SK-N-SH treated with all-trans-retinoic acid at 6 μM for 48 hours (cell line): Measurements from ENCODE around the gene POC1A.

ENCODE experiments used
- ARNTL ChIP-seq: fragments of 450-650 bp; formaldehyde crosslinking; IDR thresholded peaks from 2 replicates; pipeline ENCODE4 v1.5.0; 2020; ENCODE audit warnings: low read depth, mild to moderate bottlenecking, moderate library complexity, borderline replicate concordance
- CSRNP3 ChIP-seq: fragments of 250-450 bp; sonication (Bioruptor Pico); IDR thresholded peaks from 2 replicates; pipeline ENCODE4 v1.5.1; 2021; ENCODE audit warnings: mild to moderate bottlenecking, moderate library complexity
- GLIS3 ChIP-seq: fragments of 250-450 bp; sonication (Bioruptor Pico); IDR thresholded peaks from 2 replicates; pipeline ENCODE4 v1.5.0; 2020; ENCODE audit warnings: mild to moderate bottlenecking, moderate library complexity
- OSR1 ChIP-seq: fragments of 250-450 bp; sonication (Bioruptor Pico); IDR thresholded peaks from 2 replicates; pipeline ENCODE4 v1.8.0; 2022; ENCODE audit warnings: moderate library complexity, mild to moderate bottlenecking, inconsistent platforms
- PATZ1 ChIP-seq: fragments of 250-450 bp; sonication (Bioruptor Pico); IDR thresholded peaks from 2 replicates; pipeline ENCODE4 v1.8.0; 2020; ENCODE audit warnings: mild to moderate bottlenecking, moderate library complexity, borderline replicate concordance
- POU6F1 ChIP-seq: fragments of 250-450 bp; sonication (Bioruptor Pico); IDR thresholded peaks from 2 replicates; pipeline ENCODE4 v1.8.0; 2021; ENCODE audit warnings: low read depth, mild to moderate bottlenecking, moderate library complexity, borderline replicate concordance
- RARB ChIP-seq: fragments of 250-450 bp; sonication (Bioruptor Pico); IDR thresholded peaks from 2 replicates; pipeline ENCODE4 v1.8.0; 2021; ENCODE audit warnings: mild to moderate bottlenecking, moderate library complexity
- SNAI2 ChIP-seq: fragments of 250-450 bp; sonication (Bioruptor Pico); IDR thresholded peaks from 2 replicates; pipeline ENCODE4 v1.5.0; 2020; ENCODE audit warnings: mild to moderate bottlenecking, moderate library complexity
- TOX ChIP-seq: fragments of 250-450 bp; sonication (Bioruptor Pico); IDR thresholded peaks from 2 replicates; pipeline ENCODE4 v1.8.0; 2021; ENCODE audit warnings: mild to moderate bottlenecking, moderate library complexity, borderline replicate concordance
- ZC3H10 ChIP-seq: fragments of 250-450 bp; sonication (Bioruptor Pico); IDR thresholded peaks from 2 replicates; pipeline ENCODE4 v1.5.1; 2021; ENCODE audit warnings: mild to moderate bottlenecking, moderate library complexity
- ZFP3 ChIP-seq: fragments of 250-450 bp; sonication (Bioruptor Pico); IDR thresholded peaks from 2 replicates; pipeline ENCODE4 v1.5.0; 2020; ENCODE audit warnings: mild to moderate bottlenecking, moderate library complexity
- ZFP30 ChIP-seq: fragments of 450-650 bp; formaldehyde crosslinking; IDR thresholded peaks from 2 replicates; pipeline ENCODE4 v1.5.0; 2022; ENCODE audit warnings: mild to moderate bottlenecking, moderate library complexity
- ZNF70 ChIP-seq: fragments of 450-650 bp; formaldehyde crosslinking; IDR thresholded peaks from 2 replicates; pipeline ENCODE4 v1.5.0; 2020; ENCODE audit warnings: mild to moderate bottlenecking, moderate library complexity
- ZNF8 ChIP-seq: fragments of 450-650 bp; formaldehyde crosslinking; IDR thresholded peaks from 2 replicates; pipeline ENCODE4 v1.5.0; 2020; ENCODE audit warnings: mild to moderate bottlenecking, moderate library complexity

- no peak for TF ChIP-seq GLIS3 (CRISPR knock-in tag)
- no peak for TF ChIP-seq ZFP30 (CRISPR knock-in tag)
- TF ChIP-seq CSRNP3 = no peak
- TF ChIP-seq ZNF70 (CRISPR knock-in tag) = no peak
- TF ChIP-seq ZFP3 (CRISPR knock-in tag) = no peak
- TF ChIP-seq TOX = no peak
- TF ChIP-seq ZC3H10 (CRISPR knock-in tag) = no peak
- TF ChIP-seq SNAI2 = no peak
- no peak for TF ChIP-seq POU6F1 (CRISPR knock-in tag)
- no peak for TF ChIP-seq ZNF8
- TF ChIP-seq RARB (CRISPR knock-in tag) = no peak
- no peak for TF ChIP-seq PATZ1
- no peak for TF ChIP-seq OSR1
- no peak for TF ChIP-seq ARNTL (CRISPR knock-in tag)
Measured at GRCh38 chr3:52090933-52091468, 63.2 kb downstream of the POC1A start.
